K562 (cell line): Measurements from ENCODE around the gene COPE. TPM values are rescaled to one million over a fixed set of nuclear protein-coding genes. Genes with fewer than 3 reads are reported as not detected.

ENCODE experiments used
- BRF1 ChIP-seq: IDR thresholded peaks from 3 replicates; pipeline ENCODE4 v1.6.1; 2011; ENCODE audit warnings: borderline replicate concordance, mild to moderate bottlenecking; ENCODE audit not compliant: insufficient read length; ENCODE audit errors: extremely low read depth
- CHD4 ChIP-seq: fragments of 200-600 bp; sonication (generic); IDR thresholded peaks from 3 replicates; pipeline ENCODE4 v1.6.1; 2012; ENCODE audit warnings: low read depth, mild to moderate bottlenecking, mixed read lengths, low read length, inconsistent platforms; ENCODE audit not compliant: insufficient read depth, insufficient replicate concordance, poor library complexity, severe bottlenecking
- COPS2 ChIP-seq: fragments of 450-650 bp; conservative IDR thresholded peaks from 2 replicates; pipeline ENCODE4 v1.6.1; 2016; ENCODE audit warnings: mild to moderate bottlenecking, moderate library complexity
- ESRRB ChIP-seq: fragments of 250-450 bp; sonication (Bioruptor Pico); IDR thresholded peaks from 2 replicates; pipeline ENCODE4 v1.5.0; 2020; ENCODE audit warnings: mild to moderate bottlenecking, moderate library complexity, borderline replicate concordance
- FOXK1 ChIP-seq: sonication (generic); formaldehyde crosslinking; IDR thresholded peaks from 2 replicates; pipeline ENCODE4 v1.8.0; 2022; ENCODE audit warnings: missing genetic modification reagents, mild to moderate bottlenecking, borderline replicate concordance
- KAT2B ChIP-seq: IDR thresholded peaks from one replicate; pipeline ENCODE4 v1.6.1; 2012; ENCODE audit warnings: low read depth, mild to moderate bottlenecking, control low read depth, inconsistent platforms, low read length, moderate library complexity
- KDM1A ChIP-seq, 2 experiments: fragments of 450-650 bp; IDR thresholded peaks; 2 replicates each; pipeline ENCODE4 v1.6.1; 2016; ENCODE audit warnings: mild to moderate bottlenecking in 2 of 2
- LEF1 ChIP-seq: fragments of 450-650 bp; IDR thresholded peaks from 2 replicates; pipeline ENCODE4 v1.6.1; 2016; ENCODE audit warnings: mild to moderate bottlenecking
- NFXL1 ChIP-seq: fragments of 450-650 bp; formaldehyde crosslinking; IDR thresholded peaks from 2 replicates; pipeline ENCODE4 v1.4.0; 2021; ENCODE audit warnings: mild to moderate bottlenecking
- NR2C2 ChIP-seq, 2 experiments: fragments of 200-800 bp in 1 of 2; sonication (Bioruptor generic) in 1 of 2; sonication (generic) in 1 of 2; formaldehyde crosslinking in 1 of 2; IDR thresholded peaks; 2 replicates each; pipeline versions ENCODE4 v1.6.1 to v1.8.0; 2016 to 2022; ENCODE audit warnings: mild to moderate bottlenecking in 1 of 2, missing compliant biosample characterization in 1 of 2, missing genetic modification characterization in 1 of 2, missing genetic modification reagents in 1 of 2
- RBM25 ChIP-seq: fragments of 200-400 bp; formaldehyde crosslinking; IDR thresholded peaks from 2 replicates; pipeline ENCODE4 v1.6.1; 2018; ENCODE audit warnings: low read length, low read depth, moderate library complexity; ENCODE audit not compliant: severe bottlenecking
- RHOXF2B ChIP-seq: fragments of 250-450 bp; sonication (Bioruptor Pico); conservative IDR thresholded peaks from 2 replicates; pipeline ENCODE4 v1.5.1; 2021
- RUNX1 ChIP-seq: sonication (generic); IDR thresholded peaks from 2 replicates; pipeline ENCODE4 v1.6.1; 2016; ENCODE audit warnings: antibody characterized with exemption, low read depth
- SAFB2 ChIP-seq: fragments of 200-400 bp; formaldehyde crosslinking; IDR thresholded peaks from 2 replicates; pipeline ENCODE4 v1.6.1; 2018; ENCODE audit warnings: borderline replicate concordance, low read length, low read depth, moderate library complexity; ENCODE audit not compliant: severe bottlenecking
- SMARCA5 ChIP-seq: fragments of 450-650 bp; IDR thresholded peaks from 2 replicates; pipeline ENCODE4 v1.6.1; 2016
- SREBF1 ChIP-seq: fragments of 150-350 bp; IDR thresholded peaks from 2 replicates; pipeline ENCODE4 v1.6.1; 2014; ENCODE audit warnings: antibody characterized with exemption, low read depth, low read length, borderline replicate concordance
- XRCC5 ChIP-seq: fragments of 200-400 bp; formaldehyde crosslinking; IDR thresholded peaks from 2 replicates; pipeline ENCODE4 v1.6.1; 2017; ENCODE audit warnings: low read depth, mild to moderate bottlenecking, low read length
- YBX1 ChIP-seq: fragments of 450-650 bp; IDR thresholded peaks from 2 replicates; pipeline ENCODE4 v1.7.1; 2016; ENCODE audit warnings: mild to moderate bottlenecking
- ZNF133 ChIP-seq: fragments of 250-450 bp; sonication (Bioruptor Pico); IDR thresholded peaks from 2 replicates; pipeline ENCODE4 v1.4.0; 2020; ENCODE audit warnings: mild to moderate bottlenecking
- ZNF347 ChIP-seq: fragments of 450-650 bp; formaldehyde crosslinking; IDR thresholded peaks from 2 replicates; pipeline ENCODE4 v1.4.0; 2020; ENCODE audit warnings: low read depth, mild to moderate bottlenecking, moderate library complexity
- ZNF354B ChIP-seq: fragments of 250-450 bp; sonication (Bioruptor Pico); IDR thresholded peaks from 2 replicates; pipeline ENCODE4 v1.4.0; 2020
- ZNF830 ChIP-seq: fragments of 250-450 bp; sonication (Bioruptor Pico); IDR thresholded peaks from 2 replicates; pipeline ENCODE4 v1.5.0; 2021; ENCODE audit warnings: mild to moderate bottlenecking
- polyA plus RNA-seq, 8 experiments: library from polyadenylated mRNA; depleted of rRNA in 4 of 8; stranded (reverse) in 5 of 8; unstranded in 3 of 8; fragments of >200 nt; fragmentation: Nextera tagmentation in 2 of 8; fragmentation: Illumina TruSeq in 1 of 8; extraction: Ambion mirVana in 2 of 8; extraction: Trizol in 1 of 8; gene quantifications; 2 replicates each; pipeline versions ENCODE4 v1.2.1 to v1.2.3, GENCODE V29; 2011 to 2014; ENCODE audit warnings: inconsistent platforms in 1 of 8, missing spikeins in 1 of 8
- total RNA-seq, 7 experiments: library from RNA; depleted of rRNA in 6 of 7; stranded (reverse); fragments of >200 nt in 6 of 7; fragmentation: Illumina TruSeq in 2 of 7; extraction: Trizol in 2 of 7; gene quantifications; 2 replicates each; pipeline versions ENCODE4 v1.2.1 to v1.2.3, GENCODE V29; 2011 to 2021; ENCODE audit warnings: low replicate concordance in 1 of 7
- TF ChIP-seq, protein P1 (sequence below): sonication (generic); formaldehyde crosslinking; IDR thresholded peaks from 2 replicates; pipeline ENCODE4 v1.8.1; 2023; ENCODE audit warnings: missing genetic modification reagents, mild to moderate bottlenecking, borderline replicate concordance
- TF ChIP-seq, protein P2 (sequence below): sonication (generic); formaldehyde crosslinking; IDR thresholded peaks from 2 replicates; pipeline ENCODE4 v1.8.0; 2022; ENCODE audit warnings: mild to moderate bottlenecking, low read depth, missing genetic modification reagents

COPE gene
- total and polyA plus RNA-seq, 9 of the 15 experiments (the other 6 are each of a cell fraction or from before 2014, with no cell fraction given): 5.8 to 273 (median 147) TPM

GRCh38 chr19:18961767-18962620 lies 42.8 kb upstream of the COPE start (continued):
- TF ChIP-seq YBX1 (no peak), ESRRB (no peak), XRCC5 (no peak), SMARCA5 (peak; percentile 82; the same call in 1 of the 2 replicates), FOXK1 (CRISPR knock-in tag) (no peak), RUNX1 (no peak), ZNF830 (CRISPR knock-in tag) (no peak), ZNF133 (CRISPR knock-in tag) (no peak), KDM1A (IDR thresholded peaks at IDR 0.05) (peak; percentile 49 to 68; a peak in 2 of 4 replicates), BRF1 (no peak), ZNF347 (CRISPR knock-in tag) (no peak), KAT2B (no peak), SAFB2 (no peak), NFXL1 (no peak), RBM25 (peak; percentile 91), ZNF354B (CRISPR knock-in tag) (no peak), RHOXF2B (CRISPR knock-in tag) (no peak), NR2C2 (CRISPR knock-in tag; IDR thresholded peaks at IDR 0.05) (no peak), NR2C2 (tag; IDR thresholded peaks at IDR 0.05) (no peak), COPS2 (no peak), CHD4 (peak; percentile 34), LEF1 (no peak), SREBF1 (no peak)
- TF ChIP-seq, protein P1, sequence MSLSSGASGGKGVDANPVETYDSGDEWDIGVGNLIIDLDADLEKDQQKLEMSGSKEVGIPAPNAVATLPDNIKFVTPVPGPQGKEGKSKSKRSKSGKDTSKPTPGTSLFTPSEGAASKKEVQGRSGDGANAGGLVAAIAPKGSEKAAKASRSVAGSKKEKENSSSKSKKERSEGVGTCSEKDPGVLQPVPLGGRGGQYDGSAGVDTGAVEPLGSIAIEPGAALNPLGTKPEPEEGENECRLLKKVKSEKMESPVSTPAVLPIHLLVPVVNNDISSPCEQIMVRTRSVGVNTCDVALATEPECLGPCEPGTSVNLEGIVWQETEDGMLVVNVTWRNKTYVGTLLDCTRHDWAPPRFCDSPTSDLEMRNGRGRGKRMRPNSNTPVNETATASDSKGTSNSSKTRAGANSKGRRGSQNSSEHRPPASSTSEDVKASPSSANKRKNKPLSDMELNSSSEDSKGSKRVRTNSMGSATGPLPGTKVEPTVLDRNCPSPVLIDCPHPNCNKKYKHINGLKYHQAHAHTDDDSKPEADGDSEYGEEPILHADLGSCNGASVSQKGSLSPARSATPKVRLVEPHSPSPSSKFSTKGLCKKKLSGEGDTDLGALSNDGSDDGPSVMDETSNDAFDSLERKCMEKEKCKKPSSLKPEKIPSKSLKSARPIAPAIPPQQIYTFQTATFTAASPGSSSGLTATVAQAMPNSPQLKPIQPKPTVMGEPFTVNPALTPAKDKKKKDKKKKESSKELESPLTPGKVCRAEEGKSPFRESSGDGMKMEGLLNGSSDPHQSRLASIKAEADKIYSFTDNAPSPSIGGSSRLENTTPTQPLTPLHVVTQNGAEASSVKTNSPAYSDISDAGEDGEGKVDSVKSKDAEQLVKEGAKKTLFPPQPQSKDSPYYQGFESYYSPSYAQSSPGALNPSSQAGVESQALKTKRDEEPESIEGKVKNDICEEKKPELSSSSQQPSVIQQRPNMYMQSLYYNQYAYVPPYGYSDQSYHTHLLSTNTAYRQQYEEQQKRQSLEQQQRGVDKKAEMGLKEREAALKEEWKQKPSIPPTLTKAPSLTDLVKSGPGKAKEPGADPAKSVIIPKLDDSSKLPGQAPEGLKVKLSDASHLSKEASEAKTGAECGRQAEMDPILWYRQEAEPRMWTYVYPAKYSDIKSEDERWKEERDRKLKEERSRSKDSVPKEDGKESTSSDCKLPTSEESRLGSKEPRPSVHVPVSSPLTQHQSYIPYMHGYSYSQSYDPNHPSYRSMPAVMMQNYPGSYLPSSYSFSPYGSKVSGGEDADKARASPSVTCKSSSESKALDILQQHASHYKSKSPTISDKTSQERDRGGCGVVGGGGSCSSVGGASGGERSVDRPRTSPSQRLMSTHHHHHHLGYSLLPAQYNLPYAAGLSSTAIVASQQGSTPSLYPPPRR (CRISPR knock-in tag): no peak
- TF ChIP-seq, protein P2, sequence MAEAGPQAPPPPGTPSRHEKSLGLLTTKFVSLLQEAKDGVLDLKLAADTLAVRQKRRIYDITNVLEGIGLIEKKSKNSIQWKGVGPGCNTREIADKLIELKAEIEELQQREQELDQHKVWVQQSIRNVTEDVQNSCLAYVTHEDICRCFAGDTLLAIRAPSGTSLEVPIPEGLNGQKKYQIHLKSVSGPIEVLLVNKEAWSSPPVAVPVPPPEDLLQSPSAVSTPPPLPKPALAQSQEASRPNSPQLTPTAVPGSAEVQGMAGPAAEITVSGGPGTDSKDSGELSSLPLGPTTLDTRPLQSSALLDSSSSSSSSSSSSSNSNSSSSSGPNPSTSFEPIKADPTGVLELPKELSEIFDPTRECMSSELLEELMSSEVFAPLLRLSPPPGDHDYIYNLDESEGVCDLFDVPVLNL (CRISPR knock-in tag): no peak
